Suprapubic skin (tissue), 3 donors: ENCODE measurements around the gene LMF1.

Source experiments
- POLR2A ChIP-seq, 2 donors: fragments of 450-650 bp; IDR thresholded peaks; one replicate each; pipeline ENCODE4 v1.6.1; 2017; ENCODE audit warnings: antibody characterized with exemption in 2 of 2, mild to moderate bottlenecking in 2 of 2, moderate library complexity in 2 of 2
- TF ChIP-seq, protein P1 (sequence below), 2 donors: fragments of 200-600 bp in 1 of 2; fragments of 450-650 bp in 1 of 2; sonication (generic) in 1 of 2; IDR thresholded peaks; one replicate each; pipeline ENCODE4 v1.5.1; 2016 to 2019; ENCODE audit warnings: antibody characterized with exemption in 2 of 2, mild to moderate bottlenecking in 1 of 2, moderate library complexity in 1 of 2

DNA sequence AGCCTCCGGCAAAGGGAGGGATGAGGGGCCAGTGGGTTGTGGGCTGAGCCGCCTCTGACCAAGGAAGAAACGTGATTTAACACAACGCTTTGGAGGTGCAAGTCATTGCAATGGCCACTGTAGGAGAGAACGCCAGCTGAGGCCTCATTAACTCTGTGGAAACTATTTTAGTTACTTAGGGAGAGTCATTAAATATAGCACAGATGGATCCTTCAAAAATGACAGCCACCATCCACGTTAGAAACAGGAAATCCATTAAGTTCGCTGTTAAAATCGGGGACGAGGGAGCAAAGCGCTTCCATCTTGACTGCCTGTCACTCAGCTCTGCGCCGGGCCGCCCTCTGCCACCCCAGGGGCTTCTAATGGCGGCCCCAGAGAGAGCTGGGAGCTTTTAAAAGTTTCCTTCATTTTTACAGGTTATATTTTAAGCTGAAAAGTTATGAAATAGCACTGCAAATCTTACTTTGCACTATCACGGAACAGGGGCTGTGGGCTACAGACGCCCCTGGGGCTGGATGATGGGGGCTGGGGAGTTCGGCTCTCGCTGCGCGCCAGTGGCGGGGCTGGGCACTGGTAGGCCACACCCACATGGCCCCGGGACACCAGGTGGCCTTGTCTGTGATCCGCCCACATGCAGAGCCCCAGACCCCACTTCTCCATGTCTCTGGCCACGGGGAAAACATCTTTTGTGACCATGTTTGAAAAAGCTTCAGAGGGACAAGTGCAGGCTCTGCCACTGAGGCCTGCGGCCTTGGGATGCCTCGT, 54.6 kb downstream of the LMF1 start:
- TF ChIP-seq, protein P1, sequence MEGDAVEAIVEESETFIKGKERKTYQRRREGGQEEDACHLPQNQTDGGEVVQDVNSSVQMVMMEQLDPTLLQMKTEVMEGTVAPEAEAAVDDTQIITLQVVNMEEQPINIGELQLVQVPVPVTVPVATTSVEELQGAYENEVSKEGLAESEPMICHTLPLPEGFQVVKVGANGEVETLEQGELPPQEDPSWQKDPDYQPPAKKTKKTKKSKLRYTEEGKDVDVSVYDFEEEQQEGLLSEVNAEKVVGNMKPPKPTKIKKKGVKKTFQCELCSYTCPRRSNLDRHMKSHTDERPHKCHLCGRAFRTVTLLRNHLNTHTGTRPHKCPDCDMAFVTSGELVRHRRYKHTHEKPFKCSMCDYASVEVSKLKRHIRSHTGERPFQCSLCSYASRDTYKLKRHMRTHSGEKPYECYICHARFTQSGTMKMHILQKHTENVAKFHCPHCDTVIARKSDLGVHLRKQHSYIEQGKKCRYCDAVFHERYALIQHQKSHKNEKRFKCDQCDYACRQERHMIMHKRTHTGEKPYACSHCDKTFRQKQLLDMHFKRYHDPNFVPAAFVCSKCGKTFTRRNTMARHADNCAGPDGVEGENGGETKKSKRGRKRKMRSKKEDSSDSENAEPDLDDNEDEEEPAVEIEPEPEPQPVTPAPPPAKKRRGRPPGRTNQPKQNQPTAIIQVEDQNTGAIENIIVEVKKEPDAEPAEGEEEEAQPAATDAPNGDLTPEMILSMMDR (IDR thresholded peaks at IDR 0.05), result no peak
- TF ChIP-seq POLR2A (IDR thresholded peaks at IDR 0.05), result no peak
